B cell (primary cell): ENCODE data around the gene RALGAPA2. TPM values are rescaled to one million over a fixed set of nuclear protein-coding genes. Genes with fewer than 3 reads are reported as not detected.

ENCODE experiments used
- ATAC-seq: fragments of 200-7000 bp; cut with Tn5 transposase; one replicate; pipeline ENCODE4 v1.10.0; 2021; ENCODE audit warnings: low read depth, mild to moderate bottlenecking, moderate number of reproducible peaks, moderate library complexity
- CTCF ChIA-PET: fragments of 350-600 bp; sonication (Branson Sonifier 250); formaldehyde crosslinking; loops from one replicate; lab custom pipeline; 2021; ENCODE audit warnings: antibody characterized with exemption, inconsistent platforms; lab: Charles Lee
- POLR2A ChIA-PET: fragments of 350-600 bp; sonication (Branson Sonifier 250); formaldehyde crosslinking; loops from one replicate; lab custom pipeline; 2021; ENCODE audit warnings: antibody characterized with exemption; lab: Charles Lee
- DNase-seq: peaks from one replicate; pipeline ENCODE4 v3.0.0; 2013
- H2AFZ ChIP-seq: 2 replicates; pipeline ENCODE4 v1.6.1; 2012; ENCODE audit warnings: mild to moderate bottlenecking, low read depth, low read length; ENCODE audit not compliant: insufficient read depth, poor library complexity, severe bottlenecking
- H3K27ac ChIP-seq, 2 donors: 1 replicate in 1 of 2; 2 replicates in 1 of 2; pipeline ENCODE4 v1.5.1; 2012 to 2013; ENCODE audit warnings: low read length in 2 of 2, mild to moderate bottlenecking in 2 of 2, moderate library complexity in 1 of 2
- H3K27me3 ChIP-seq, 4 experiments: fragments of 200-600 bp in 1 of 4; sonication (generic) in 1 of 4; replicated peaks in 1 of 4; 1 replicate in 2 of 4; 2 replicates in 2 of 4; pipeline versions ENCODE4 v1.6.1 to v1.7.0; 2013 to 2016; ENCODE audit warnings: low read length in 3 of 4, mild to moderate bottlenecking in 2 of 4, mixed read lengths in 1 of 4, moderate library complexity in 1 of 4; ENCODE audit not compliant: insufficient read depth in 4 of 4, control insufficient read depth in 3 of 4; ENCODE audit errors: control extremely low read depth in 1 of 4
- H3K36me3 ChIP-seq, 2 experiments: replicated peaks in 1 of 2; 1 replicate in 1 of 2; 2 replicates in 1 of 2; pipeline versions ENCODE4 v1.6.1 to v1.7.1; 2013; ENCODE audit warnings: low read length in 1 of 2; ENCODE audit not compliant: insufficient read depth in 2 of 2, control insufficient read depth in 1 of 2; ENCODE audit errors: control extremely low read depth in 1 of 2, extremely low read depth in 1 of 2
- H3K4me1 ChIP-seq, 2 donors: fragments of 200-600 bp in 1 of 2; sonication (generic) in 1 of 2; 1 replicate in 1 of 2; 2 replicates in 1 of 2; pipeline versions ENCODE4 v1.5.1 to v1.6.1; 2013 to 2017; ENCODE audit warnings: low read length in 2 of 2; ENCODE audit not compliant: control insufficient read depth in 2 of 2, insufficient read depth in 2 of 2
- H3K4me2 ChIP-seq: replicated peaks from 2 replicates; pipeline ENCODE3; 2012; ENCODE audit warnings: mild to moderate bottlenecking, low read depth, low read length; ENCODE audit not compliant: poor library complexity, severe bottlenecking
- H3K4me3 ChIP-seq, 5 experiments: fragments of 200-600 bp in 1 of 5; sonication (generic) in 1 of 5; 1 replicate in 3 of 5; 2 replicates in 2 of 5; pipeline versions ENCODE4 v1.5.1 to v1.7.0; 2011 to 2016; ENCODE audit warnings: low read length in 4 of 5, mild to moderate bottlenecking in 4 of 5, low read depth in 2 of 5, control low read depth in 1 of 5, moderate library complexity in 1 of 5; ENCODE audit not compliant: insufficient read depth in 1 of 5; ENCODE audit errors: control extremely low read depth in 1 of 5, extremely low read depth in 1 of 5
- H3K79me2 ChIP-seq: fragments of 200-600 bp; sonication (generic); one replicate; pipeline ENCODE4 v1.6.0; 2016; ENCODE audit warnings: low read length; ENCODE audit not compliant: control insufficient read depth, insufficient read depth
- H3K9ac ChIP-seq: fragments of 200-600 bp; sonication (generic); 2 replicates; pipeline ENCODE4 v1.6.1; 2017; ENCODE audit warnings: mild to moderate bottlenecking, low read length, moderate library complexity
- H3K9me3 ChIP-seq, 3 donors: one replicate each; pipeline versions ENCODE4 v1.6.1 to v1.7.1; 2013; ENCODE audit warnings: low read length in 2 of 3; ENCODE audit not compliant: control insufficient read depth in 2 of 3, insufficient read depth in 1 of 3; ENCODE audit errors: control extremely low read depth in 1 of 3
- H4K20me1 ChIP-seq: 2 replicates; pipeline ENCODE4 v1.6.0; 2012; ENCODE audit warnings: mild to moderate bottlenecking, low read length; ENCODE audit not compliant: insufficient read depth, control insufficient read depth, poor library complexity, severe bottlenecking
- H3K27ac Mint-ChIP-seq: one replicate; pipeline ENCODE4 v1.8.0; 2021; ENCODE audit warnings: mixed read lengths
- H3K27me3 Mint-ChIP-seq: one replicate; pipeline ENCODE4 v1.8.0; 2021; ENCODE audit warnings: mixed read lengths
- H3K4me1 Mint-ChIP-seq: one replicate; pipeline ENCODE4 v1.8.0; 2021; ENCODE audit warnings: mixed read lengths
- H3K4me3 Mint-ChIP-seq: one replicate; pipeline ENCODE4 v1.8.0; 2021; ENCODE audit warnings: mixed read lengths
- H3K9me3 Mint-ChIP-seq: one replicate; pipeline ENCODE4 v1.8.0; 2022; ENCODE audit warnings: mixed read lengths; ENCODE audit not compliant: insufficient read depth
- EZH2 ChIP-seq: IDR thresholded peaks from 2 replicates; pipeline ENCODE4 v1.6.1; 2012; ENCODE audit warnings: borderline replicate concordance, low read depth, mild to moderate bottlenecking, moderate library complexity, low read length; ENCODE audit not compliant: insufficient read depth, poor library complexity, severe bottlenecking
- whole genome bisulfite sequencing: methylation state at CpG from one replicate; pipeline ENCODE4 v1.1.5; 2013; ENCODE audit warnings: missing lambda C conversion rate; ENCODE audit not compliant: insufficient coverage; 5-methylcytosine and 5-hydroxymethylcytosine counted together
- intact Hi-C: fragments of 100-400 bp; cut with micrococcal nuclease; formaldehyde crosslinking; loops from one replicate; pipeline ENCODE4 v1.10.0; 2022
- polyA plus RNA-seq: library from polyadenylated mRNA; depleted of rRNA; stranded (reverse); fragments of >200 nt; gene quantifications from 2 replicates; pipeline ENCODE4 v1.2.3, GENCODE V29; 2012
- total RNA-seq, 2 donors: library from RNA; stranded (reverse); fragments of 120-200 nt in 1 of 2; gene quantifications; 1 replicate in 1 of 2; 2 replicates in 1 of 2; pipeline versions ENCODE4 v1.2.3 to v1.2.4, GENCODE V29; 2013 to 2022
- TF ChIP-seq, protein P1 (sequence below): fragments of 200-600 bp; IDR thresholded peaks from one replicate; pipeline ENCODE4 v1.8.0; 2022; ENCODE audit warnings: antibody characterized with exemption, mild to moderate bottlenecking

Gene RALGAPA2
- total and polyA plus RNA-seq, 2 donors (not counting 1 experiment from before 2014, with no cell fraction given), result 6.4 to 33.1 TPM

DNA sequence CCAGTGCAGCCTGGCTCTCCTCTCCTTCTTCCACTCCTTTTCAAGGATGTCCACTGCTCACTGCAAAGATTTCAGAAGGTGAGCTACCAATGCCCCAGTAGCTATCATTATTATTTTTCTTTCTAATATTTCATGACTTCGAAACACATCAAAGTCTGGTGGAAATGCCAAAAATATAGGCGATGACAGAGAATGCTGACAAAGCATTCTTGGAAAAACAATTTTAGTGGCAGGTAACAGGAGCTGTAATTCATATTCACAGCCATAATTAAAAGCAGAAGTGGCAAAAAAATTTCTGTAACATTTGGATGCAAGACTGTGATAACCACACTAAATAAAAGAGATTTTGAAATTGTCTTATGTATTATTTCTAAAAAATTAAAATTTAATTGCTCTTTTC is 133.6 kb downstream of the RALGAPA2 start:
- Mint-ChIP-seq H3K9me3 (no peaks in the 10 kb centered on the region), H3K4me3 (no peak overlapping the region), H3K27ac (no peak overlapping the region), H3K27me3 (no peaks in the 10 kb centered on the region), H3K4me1 (no peaks in the 10 kb centered on the region)
- DNase-seq (no peak), ATAC-seq (no peak)
- intact Hi-C loops, result no loop called here
- Histone ChIP-seq H3K4me1 (no peaks in the 10 kb centered on the region), H3K36me3 (peaks cover 19 to 38% of the 10 kb centered on the region in 2 experiments), H4K20me1 (no peaks in the 10 kb centered on the region), H3K9me3 (no peaks in the 10 kb centered on the region), H2AFZ (no peak overlapping the region), H3K79me2 (no peaks in the 10 kb centered on the region), H3K27me3 (no peaks in the 10 kb centered on the region), H3K4me2 (no peak overlapping the region), H3K4me3 (no peak overlapping the region), H3K9ac (no peak overlapping the region), H3K27ac (no peak overlapping the region)
- CTCF ChIA-PET, result no interaction called here
- POLR2A ChIA-PET, result no interaction called here
- no peak for TF ChIP-seq EZH2
- TF ChIP-seq, protein P1, sequence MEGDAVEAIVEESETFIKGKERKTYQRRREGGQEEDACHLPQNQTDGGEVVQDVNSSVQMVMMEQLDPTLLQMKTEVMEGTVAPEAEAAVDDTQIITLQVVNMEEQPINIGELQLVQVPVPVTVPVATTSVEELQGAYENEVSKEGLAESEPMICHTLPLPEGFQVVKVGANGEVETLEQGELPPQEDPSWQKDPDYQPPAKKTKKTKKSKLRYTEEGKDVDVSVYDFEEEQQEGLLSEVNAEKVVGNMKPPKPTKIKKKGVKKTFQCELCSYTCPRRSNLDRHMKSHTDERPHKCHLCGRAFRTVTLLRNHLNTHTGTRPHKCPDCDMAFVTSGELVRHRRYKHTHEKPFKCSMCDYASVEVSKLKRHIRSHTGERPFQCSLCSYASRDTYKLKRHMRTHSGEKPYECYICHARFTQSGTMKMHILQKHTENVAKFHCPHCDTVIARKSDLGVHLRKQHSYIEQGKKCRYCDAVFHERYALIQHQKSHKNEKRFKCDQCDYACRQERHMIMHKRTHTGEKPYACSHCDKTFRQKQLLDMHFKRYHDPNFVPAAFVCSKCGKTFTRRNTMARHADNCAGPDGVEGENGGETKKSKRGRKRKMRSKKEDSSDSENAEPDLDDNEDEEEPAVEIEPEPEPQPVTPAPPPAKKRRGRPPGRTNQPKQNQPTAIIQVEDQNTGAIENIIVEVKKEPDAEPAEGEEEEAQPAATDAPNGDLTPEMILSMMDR, result no peak
- WGBS, result no CpG with 5 or more reads among the region's 2 CpGs

DNA sequence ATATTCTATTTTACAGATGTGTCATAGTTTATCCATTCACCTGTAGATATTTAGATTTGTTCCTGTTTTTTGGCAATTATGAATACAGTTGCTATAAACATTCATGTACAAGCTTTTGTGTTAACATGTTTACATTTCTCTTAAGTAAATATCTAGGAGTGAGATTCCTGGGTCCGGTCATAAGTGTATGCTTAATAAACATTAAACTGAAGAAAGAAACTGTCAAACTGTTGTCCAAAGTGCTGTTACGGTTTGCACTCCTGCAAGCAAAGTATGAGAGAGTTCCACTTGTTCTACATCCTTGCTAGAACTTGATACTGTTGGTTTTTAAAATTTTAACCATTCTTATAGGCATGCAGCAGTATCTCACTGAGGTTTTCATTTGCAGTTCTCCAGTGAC is 138.6 kb downstream of the RALGAPA2 start:
- no peaks in the 10 kb centered on the region for H4K20me1 ChIP-seq
- POLR2A ChIA-PET, result no interaction called here

More for the DNA sequence above, 138.6 kb downstream of the RALGAPA2 start:
- intact Hi-C loops, result no loop called here
- no peak for ATAC-seq
- no peaks in the 10 kb centered on the region for H3K27me3 ChIP-seq
- H3K4me3 ChIP-seq, result no peak overlapping the region
- H3K4me1 ChIP-seq, result no peaks in the 10 kb centered on the region
- no peak for DNase-seq
- no peak overlapping the region for H3K9ac ChIP-seq
- H3K27ac ChIP-seq, result no peak overlapping the region
- no peaks in the 10 kb centered on the region for H3K79me2 ChIP-seq
- TF ChIP-seq, protein P1, result no peak
- no peak for TF ChIP-seq EZH2
- no peaks in the 10 kb centered on the region for H3K9me3 Mint-ChIP-seq
- no peak overlapping the region for H3K4me3 Mint-ChIP-seq
- no peaks in the 10 kb centered on the region for H3K27me3 Mint-ChIP-seq
- CTCF ChIA-PET, result interaction anchor here (1.7 kb wide), 1 partner anchor 215 kb away, joined by 6 read pairs; no protein-coding TSS in a partner anchor
- no peaks in the 10 kb centered on the region for H3K9me3 ChIP-seq
- no peak overlapping the region for H2AFZ ChIP-seq
- peaks cover 10% of the 10 kb centered on the region in 2 experiments for H3K36me3 ChIP-seq
- 100% methylated on average over 2 of the region's 2 CpGs for WGBS
- no peak overlapping the region for H3K4me2 ChIP-seq
- no peaks in the 10 kb centered on the region for H3K4me1 Mint-ChIP-seq
- H3K27ac Mint-ChIP-seq, result no peak overlapping the region
